GM10266 (cell line): ENCODE data around the gene JAM3.

Experiments used
- DNase-seq: peaks from one replicate; pipeline ENCODE4 v3.0.0; 2012; ENCODE audit errors: extremely low spot score
- CTCF ChIP-seq: IDR thresholded peaks from 2 replicates; pipeline ENCODE4 v1.5.1; 2012; ENCODE audit warnings: mild to moderate bottlenecking, low read depth; ENCODE audit not compliant: control insufficient read depth, insufficient read depth; ENCODE audit errors: missing control alignments

JAM3 gene

GRCh38 chr11:134052988-134053945 is 15.6 kb upstream of the JAM3 start:
- TF ChIP-seq CTCF = no peak
- DNase-seq = no peak

DNA sequence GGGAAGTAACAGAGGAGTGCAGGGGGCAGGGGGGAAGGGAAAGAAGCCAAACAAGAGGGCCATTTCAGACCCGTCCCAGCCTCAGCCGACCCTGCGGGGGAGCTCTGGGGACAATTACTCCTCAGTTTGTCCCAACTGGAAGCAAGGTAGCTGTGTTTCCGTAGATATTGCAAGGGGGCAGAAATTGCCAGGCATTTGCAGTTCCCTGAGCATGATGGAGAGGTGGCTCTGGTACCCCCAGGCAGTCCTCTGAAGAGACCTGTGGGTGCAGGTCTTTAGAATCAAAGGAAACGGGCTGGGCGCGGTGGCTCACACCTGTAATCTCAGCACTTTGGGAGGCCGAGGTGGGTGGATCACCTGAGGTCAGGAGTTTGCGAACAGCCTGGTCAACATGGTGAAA is 13.8 kb upstream of the JAM3 start:
- TF ChIP-seq CTCF = no peak
- DNase-seq = no peak

GRCh38 chr11:134060316-134060715 is 8.6 kb upstream of the JAM3 start:
- no peak for TF ChIP-seq CTCF
- no peak for DNase-seq

DNA sequence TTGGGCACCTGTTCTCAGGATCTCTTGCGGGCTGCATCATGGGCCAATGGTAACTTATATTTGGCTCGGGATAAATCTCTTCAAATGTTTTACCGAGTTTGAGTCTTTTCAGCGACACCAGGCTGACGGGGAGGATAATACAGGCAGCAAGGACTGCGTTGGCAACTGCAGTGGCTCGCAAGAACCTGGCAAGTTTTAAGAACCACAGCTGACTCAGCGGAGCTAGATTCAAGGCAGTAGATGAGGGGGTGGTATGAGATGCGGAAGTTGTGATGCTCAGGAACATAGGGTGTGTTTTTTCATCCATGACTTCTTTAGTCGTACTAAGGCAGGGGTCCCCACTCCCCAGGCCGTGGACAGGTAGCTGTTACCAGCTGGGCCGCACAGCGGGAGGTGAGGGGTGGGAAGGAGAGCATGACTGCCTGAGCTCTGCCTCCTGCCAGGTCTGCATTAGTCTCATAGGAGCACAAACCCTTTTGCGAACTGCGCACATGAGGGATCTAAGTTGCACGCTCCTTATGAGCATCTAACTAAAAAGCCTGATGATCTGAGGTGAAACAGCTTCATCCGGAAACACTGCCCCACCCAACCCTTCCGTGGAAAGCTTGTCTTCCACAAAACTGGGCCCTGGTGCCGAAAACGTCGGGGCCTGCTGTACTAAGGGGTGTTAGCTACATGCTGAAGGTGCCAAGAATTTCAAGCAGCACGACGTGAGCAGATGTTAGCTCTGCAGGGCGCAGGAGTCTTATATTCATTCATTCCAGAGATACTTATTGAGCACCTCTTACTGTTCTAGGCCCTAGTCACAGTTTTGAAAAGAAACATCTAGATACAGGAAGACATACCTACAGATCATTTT is 6.4 kb upstream of the JAM3 start:
- TF ChIP-seq CTCF = no peak
- DNase-seq = no peak

GRCh38 chr11:134063124-134063495 is 5.8 kb upstream of the JAM3 start:
- TF ChIP-seq CTCF = no peak
- DNase-seq = no peak

DNA sequence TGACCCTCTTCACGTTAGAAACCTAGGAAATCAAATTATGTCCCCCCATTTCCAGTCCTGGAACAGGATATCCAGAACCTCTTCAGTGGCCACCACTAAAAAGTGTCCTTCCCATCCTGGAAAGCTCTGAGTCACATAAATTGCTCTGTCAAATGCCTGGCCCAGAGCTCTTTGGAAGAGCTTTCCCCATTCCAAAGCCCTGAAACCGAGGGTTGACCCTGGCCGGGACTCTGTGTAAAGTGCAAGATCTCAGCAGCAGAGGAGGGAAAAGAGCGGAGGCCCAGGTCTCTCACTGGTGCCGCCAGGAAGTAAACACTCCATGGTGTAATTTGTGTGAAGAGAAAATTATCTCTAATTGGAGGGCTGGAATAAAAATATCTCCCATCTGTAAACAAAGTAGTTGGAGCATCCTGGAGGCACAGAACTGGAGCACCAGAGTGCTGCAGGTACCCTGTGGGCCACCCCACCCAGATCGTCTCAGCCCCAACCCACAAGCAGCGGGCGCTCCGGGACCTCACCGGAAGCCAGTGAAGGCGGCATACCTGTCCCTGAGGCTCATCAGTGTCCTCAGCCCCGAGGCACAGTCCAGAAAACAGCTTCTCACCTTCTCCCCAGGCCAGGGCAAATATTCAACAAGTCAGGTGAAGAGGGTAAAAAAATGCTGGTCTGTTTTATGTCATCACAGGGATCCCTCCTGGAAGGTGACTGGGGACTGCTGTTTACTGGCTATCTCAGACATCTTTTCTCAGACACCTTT is 4.7 kb upstream of the JAM3 start:
- DNase-seq = no peak
- TF ChIP-seq CTCF = no peak
